H1 (cell line): ENCODE measurements around the gene TM4SF18. TPM values are rescaled to one million over a fixed set of nuclear protein-coding genes. Genes with fewer than 3 reads are reported as not detected.

Experiments used
- CTCF ChIA-PET: fragments of 300-600 bp; sonication (Branson Sonifier 250); formaldehyde crosslinking; loops from one replicate; lab custom pipeline; 2021; ENCODE audit not compliant: partially characterized antibody; lab: Charles Lee
- POLR2A ChIA-PET: fragments of 300-600 bp; sonication (Branson Sonifier 250); formaldehyde crosslinking; loops from one replicate; lab custom pipeline; 2021; ENCODE audit warnings: inconsistent platforms; ENCODE audit not compliant: partially characterized antibody; lab: Charles Lee
- DNase-seq, 2 experiments: peaks; one replicate each; pipeline versions ENCODE4 v3.0.0 to v3.0.0-alpha.2; 2010 to 2022; ENCODE audit warnings: low spot score in 2 of 2, low read depth in 1 of 2, mixed read lengths in 1 of 2
- FAIRE-seq: peaks from 2 replicates; lab custom pipeline; 2011; peaks lifted over from hg19 to GRCh38; lab: Jason Lieb, UNC
- H2AFZ ChIP-seq: 2 replicates; pipeline ENCODE4 v1.8.1; 2012; ENCODE audit warnings: low read length, inconsistent platforms
- H2AK5ac ChIP-seq: 2 replicates; pipeline ENCODE4 v1.6.1; 2013; ENCODE audit warnings: low read depth, low read length
- H2BK120ac ChIP-seq: replicated peaks from 2 replicates; pipeline ENCODE3; 2013; ENCODE audit warnings: low read depth, low read length, inconsistent platforms
- H2BK12ac ChIP-seq: 2 replicates; pipeline ENCODE4 v1.6.1; 2013; ENCODE audit warnings: low read depth, low read length
- H2BK15ac ChIP-seq: 2 replicates; pipeline ENCODE4 v1.6.1; 2013; ENCODE audit warnings: low read length
- H2BK20ac ChIP-seq: 2 replicates; pipeline ENCODE4 v1.6.1; 2013; ENCODE audit warnings: low read length
- H2BK5ac ChIP-seq: 2 replicates; pipeline ENCODE4 v1.6.1; 2013; ENCODE audit warnings: low read depth, low read length
- H3K14ac ChIP-seq: 2 replicates; pipeline ENCODE4 v1.6.1; 2013; ENCODE audit warnings: inconsistent platforms; ENCODE audit not compliant: insufficient read length
- H3K18ac ChIP-seq: 2 replicates; pipeline ENCODE4 v1.6.1; 2013; ENCODE audit warnings: low read length; ENCODE audit errors: extremely low read depth
- H3K23ac ChIP-seq: 2 replicates; pipeline ENCODE4 v1.6.1; 2013; ENCODE audit warnings: inconsistent platforms; ENCODE audit not compliant: insufficient read length
- H3K23me2 ChIP-seq: 2 replicates; pipeline ENCODE4 v1.6.1; 2013; ENCODE audit warnings: low read depth, low read length
- H3K27ac ChIP-seq: 2 replicates; pipeline ENCODE4 v1.6.1; 2011; ENCODE audit warnings: low read depth, low read length, inconsistent platforms
- H3K27me3 ChIP-seq, 4 experiments: replicated peaks in 1 of 4; 1 replicate in 1 of 4; 2 replicates in 3 of 4; pipeline versions ENCODE4 v1.6.1 to v1.8.1; 2011 to 2013; ENCODE audit warnings: low read length in 3 of 4, mild to moderate bottlenecking in 3 of 4, inconsistent platforms in 2 of 4, mixed read lengths in 2 of 4, moderate library complexity in 1 of 4; ENCODE audit not compliant: control insufficient read depth in 3 of 4, insufficient read depth in 3 of 4; ENCODE audit errors: extremely low read depth in 1 of 4
- H3K36me3 ChIP-seq, 4 experiments: 2 replicates each; pipeline versions ENCODE4 v1.6.1 to v1.8.1; 2011 to 2013; ENCODE audit warnings: mild to moderate bottlenecking in 4 of 4, low read length in 3 of 4, moderate library complexity in 2 of 4, control low read depth in 1 of 4, inconsistent platforms in 1 of 4; ENCODE audit not compliant: insufficient read depth in 4 of 4, control insufficient read depth in 2 of 4
- H3K4ac ChIP-seq: replicated peaks from 2 replicates; pipeline ENCODE3; 2013; ENCODE audit warnings: low read length, low read depth, mixed read lengths, inconsistent platforms; ENCODE audit not compliant: insufficient read length
- H3K4me1 ChIP-seq, 4 experiments: replicated peaks in 1 of 4; 1 replicate in 1 of 4; 2 replicates in 3 of 4; pipeline versions ENCODE4 v1.6.1 to v1.8.1; 2011 to 2013; ENCODE audit warnings: low read length in 3 of 4, inconsistent platforms in 2 of 4, mixed read lengths in 1 of 4; ENCODE audit not compliant: insufficient read depth in 4 of 4, control insufficient read depth in 3 of 4
- H3K4me2 ChIP-seq, 2 experiments: 2 replicates each; pipeline versions ENCODE4 v1.6.1 to v1.8.1; 2011 to 2013; ENCODE audit warnings: low read depth in 2 of 2, low read length in 2 of 2, control low read depth in 1 of 2, inconsistent platforms in 1 of 2, mild to moderate bottlenecking in 1 of 2; ENCODE audit not compliant: insufficient read depth in 1 of 2
- H3K4me3 ChIP-seq, 4 experiments: fragments of 200-600, 300-600 bp in 1 of 4; sonication (generic), shearing (Covaris generic), sonication (Bioruptor Twin) in 1 of 4; 2 replicates each; pipeline versions ENCODE4 v1.5.1 to v1.8.1; 2011 to 2016; ENCODE audit warnings: low read length in 4 of 4, low read depth in 3 of 4, control low read depth in 2 of 4, inconsistent platforms in 2 of 4, mild to moderate bottlenecking in 2 of 4, mixed read lengths in 1 of 4, moderate library complexity in 1 of 4; ENCODE audit not compliant: insufficient read depth in 2 of 4; ENCODE audit errors: extremely low read depth in 1 of 4
- H3K56ac ChIP-seq: replicated peaks from 2 replicates; pipeline ENCODE3; 2013; ENCODE audit warnings: low read depth, mild to moderate bottlenecking, mixed read lengths, low read length, inconsistent platforms; ENCODE audit not compliant: insufficient read length
- H3K79me1 ChIP-seq: 2 replicates; pipeline ENCODE4 v1.6.1; 2013; ENCODE audit warnings: low read depth, low read length, control low read depth
- H3K79me2 ChIP-seq, 2 experiments: 2 replicates each; pipeline versions ENCODE4 v1.6.1 to v1.8.1; 2012 to 2013; ENCODE audit warnings: low read length in 2 of 2, mild to moderate bottlenecking in 2 of 2, inconsistent platforms in 1 of 2; ENCODE audit not compliant: insufficient read depth in 2 of 2, control insufficient read depth in 1 of 2
- H3K9ac ChIP-seq, 4 experiments: replicated peaks in 1 of 4; 1 replicate in 1 of 4; 2 replicates in 3 of 4; pipeline versions ENCODE4 v1.6.1 to v1.8.1; 2011 to 2013; ENCODE audit warnings: low read depth in 3 of 4, low read length in 3 of 4, control low read depth in 2 of 4, mild to moderate bottlenecking in 2 of 4, moderate library complexity in 2 of 4, inconsistent platforms in 1 of 4; ENCODE audit errors: extremely low read depth in 1 of 4
- H3K9me3 ChIP-seq, 2 experiments: 2 replicates each; pipeline versions ENCODE4 v1.6.1 to v1.8.1; 2012 to 2013; ENCODE audit warnings: mild to moderate bottlenecking in 2 of 2, moderate library complexity in 2 of 2, control low read depth in 1 of 2, inconsistent platforms in 1 of 2, low read depth in 1 of 2, low read length in 1 of 2, mixed read lengths in 1 of 2; ENCODE audit not compliant: insufficient read depth in 2 of 2
- H4K20me1 ChIP-seq, 2 experiments: replicated peaks in 1 of 2; 2 replicates each; pipeline versions ENCODE3 to v1.8.1; 2011 to 2013; ENCODE audit warnings: inconsistent platforms in 2 of 2, low read length in 2 of 2, mild to moderate bottlenecking in 1 of 2; ENCODE audit not compliant: insufficient read depth in 2 of 2, control insufficient read depth in 1 of 2
- H4K5ac ChIP-seq: 2 replicates; pipeline ENCODE4 v1.6.1; 2013; ENCODE audit warnings: low read length, low read depth, mixed read lengths, inconsistent platforms; ENCODE audit not compliant: insufficient read length
- H4K8ac ChIP-seq: 2 replicates; pipeline ENCODE4 v1.8.0; 2013; ENCODE audit warnings: mild to moderate bottlenecking, moderate library complexity, low read length, inconsistent platforms; ENCODE audit not compliant: insufficient read depth; ENCODE audit errors: extremely low read depth
- H4K91ac ChIP-seq: replicated peaks from 2 replicates; pipeline ENCODE3; 2013; ENCODE audit warnings: low read length, mixed read lengths, inconsistent platforms; ENCODE audit not compliant: insufficient read length
- GABPA ChIP-seq: IDR thresholded peaks from 2 replicates; pipeline ENCODE4 v1.6.1; 2011; ENCODE audit warnings: mild to moderate bottlenecking, low read length, moderate library complexity, borderline replicate concordance; ENCODE audit not compliant: insufficient read depth
- GTF2F1 ChIP-seq: IDR thresholded peaks from 2 replicates; pipeline ENCODE4 v1.6.1; 2012; ENCODE audit warnings: low read depth, low read length, improper control_type of control experiment, borderline replicate concordance
- JUND ChIP-seq: IDR thresholded peaks from 2 replicates; pipeline ENCODE4 v1.6.1; 2011; ENCODE audit warnings: mild to moderate bottlenecking, improper control_type of control experiment, low read length
- KDM4A ChIP-seq: IDR thresholded peaks from one replicate; pipeline ENCODE4 v1.7.1; 2012; ENCODE audit warnings: low read depth, mild to moderate bottlenecking, moderate library complexity, low read length, inconsistent platforms; ENCODE audit not compliant: severe bottlenecking
- NRF1 ChIP-seq: IDR thresholded peaks from 2 replicates; pipeline ENCODE4 v1.6.1; 2011; ENCODE audit warnings: mild to moderate bottlenecking, low read depth, low read length, improper control_type of control experiment
- RAD21 ChIP-seq, 2 experiments: IDR thresholded peaks in 1 of 2; conservative IDR thresholded peaks in 1 of 2; 2 replicates each; pipeline ENCODE4 v1.6.1; 2011; ENCODE audit warnings: low read depth in 2 of 2, low read length in 2 of 2, improper control_type of control experiment in 1 of 2, inconsistent platforms in 1 of 2, mild to moderate bottlenecking in 1 of 2, moderate library complexity in 1 of 2
- SAP30 ChIP-seq: fragments of 300-600 bp; sonication (generic); IDR thresholded peaks from 2 replicates; pipeline ENCODE4 v1.7.1; 2012; ENCODE audit warnings: low read length, moderate library complexity, mild to moderate bottlenecking, inconsistent platforms; ENCODE audit not compliant: insufficient read depth, insufficient replicate concordance
- SP4 ChIP-seq: IDR thresholded peaks from 2 replicates; pipeline ENCODE4 v1.6.1; 2012; ENCODE audit warnings: low read length, inconsistent platforms
- SUZ12 ChIP-seq: fragments of 200-600 bp; sonication (generic); IDR thresholded peaks from 2 replicates; pipeline ENCODE4 v1.6.1; 2012; ENCODE audit warnings: mild to moderate bottlenecking, inconsistent platforms, low read length, moderate library complexity, mixed read lengths
- ZNF274 ChIP-seq: IDR thresholded peaks from 2 replicates; pipeline ENCODE4 v1.7.0; 2012; ENCODE audit warnings: low read length, borderline replicate concordance; ENCODE audit errors: extremely low read depth
- WGBS, 2 experiments: shearing (Covaris generic) in 1 of 2; methylation state at CpG; one replicate each; pipeline versions ENCODE4 v1.1.6 to v1.1.7; 2013 to 2015; ENCODE audit warnings: low lambda C conversion rate in 2 of 2, mixed read lengths in 2 of 2, inconsistent platforms in 1 of 2, low coverage in 1 of 2, missing lambda C conversion rate in 1 of 2; ENCODE audit not compliant: insufficient replicate concordance in 2 of 2, insufficient coverage in 1 of 2, insufficient read length in 1 of 2; ENCODE audit errors: extremely low coverage in 1 of 2, missing lambda C conversion rate in 1 of 2; 5-methylcytosine and 5-hydroxymethylcytosine counted together
- polyA plus RNA-seq, 7 experiments: library from polyadenylated mRNA; depleted of rRNA in 3 of 7; stranded (reverse) in 5 of 7; unstranded in 2 of 7; fragments of >200 nt in 5 of 7; fragments of 200-250 nt in 2 of 7; gene quantifications; 1 replicate in 5 of 7; 2 replicates in 1 of 7; 4 replicates in 1 of 7; pipeline versions ENCODE4 v1.2.1 to v1.2.3, GENCODE V29; 2011 to 2013; ENCODE audit warnings: missing spikeins in 2 of 7, mixed read lengths in 2 of 7
- total RNA-seq: library from RNA; stranded (reverse); fragmentation: NEBNext Ultra II Directional; extraction: Animal tissue kit (Norgen Biotek cat#: 25700); gene quantifications from 2 replicates; pipeline ENCODE4 v1.2.1, GENCODE V29; 2021
- TF ChIP-seq, protein P1 (sequence below): IDR thresholded peaks from 2 replicates; pipeline ENCODE4 v1.6.1; 2011; ENCODE audit warnings: low read length, improper control_type of control experiment
- TF ChIP-seq, protein P2 (sequence below): IDR thresholded peaks from 2 replicates; pipeline ENCODE4 v1.6.1; 2012; ENCODE audit warnings: inconsistent platforms

TM4SF18 gene
- total and polyA plus RNA-seq, 2 of the 8 experiments (the other 6 are each of a cell fraction or from before 2014, with no cell fraction given), result 2.9 to 13.6 TPM

DNA sequence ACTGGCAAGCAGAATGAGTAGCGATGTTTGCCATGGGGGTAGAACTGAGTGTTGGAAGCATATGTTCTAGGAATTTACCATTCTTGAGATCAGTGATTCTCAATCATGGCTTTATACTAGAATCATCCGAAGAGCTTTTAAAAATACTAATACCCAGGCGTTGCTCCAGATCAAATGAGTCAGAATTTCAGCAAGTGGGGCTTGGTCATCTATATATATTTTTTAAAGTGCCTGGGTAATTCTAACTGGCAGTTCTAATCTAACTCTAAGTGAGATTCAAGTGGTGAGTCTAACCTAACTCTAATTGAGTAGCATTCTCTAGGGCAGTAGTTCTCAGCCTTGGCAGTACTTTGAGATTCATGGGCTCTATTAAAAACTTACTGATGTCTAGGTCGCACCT, 23.2 kb upstream of the TM4SF18 start:
- 95% methylated on average over 4 of the region's 4 CpGs; no CpG with 5 or more reads in 1 of the 2 experiments for WGBS, 2 experiments
- POLR2A ChIA-PET, result no interaction called here
- no peak for FAIRE-seq
- TF ChIP-seq SUZ12 (no peak), RAD21 (IDR thresholded peaks at IDR 0.05 in 1 of 2, conservative IDR thresholded peaks at IDR 0.05 in 1 of 2; ENCODE audit: low read depth in 2 of 2, low read length in 2 of 2) (no peak), ZNF274 (no peak), GABPA (no peak), GTF2F1 (no peak), SAP30 (no peak), KDM4A (no peak), NRF1 (no peak), SP4 (no peak), JUND (no peak)
- TF ChIP-seq, protein P1, sequence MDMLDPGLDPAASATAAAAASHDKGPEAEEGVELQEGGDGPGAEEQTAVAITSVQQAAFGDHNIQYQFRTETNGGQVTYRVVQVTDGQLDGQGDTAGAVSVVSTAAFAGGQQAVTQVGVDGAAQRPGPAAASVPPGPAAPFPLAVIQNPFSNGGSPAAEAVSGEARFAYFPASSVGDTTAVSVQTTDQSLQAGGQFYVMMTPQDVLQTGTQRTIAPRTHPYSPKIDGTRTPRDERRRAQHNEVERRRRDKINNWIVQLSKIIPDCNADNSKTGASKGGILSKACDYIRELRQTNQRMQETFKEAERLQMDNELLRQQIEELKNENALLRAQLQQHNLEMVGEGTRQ, result no peak
- TF ChIP-seq, protein P2, sequence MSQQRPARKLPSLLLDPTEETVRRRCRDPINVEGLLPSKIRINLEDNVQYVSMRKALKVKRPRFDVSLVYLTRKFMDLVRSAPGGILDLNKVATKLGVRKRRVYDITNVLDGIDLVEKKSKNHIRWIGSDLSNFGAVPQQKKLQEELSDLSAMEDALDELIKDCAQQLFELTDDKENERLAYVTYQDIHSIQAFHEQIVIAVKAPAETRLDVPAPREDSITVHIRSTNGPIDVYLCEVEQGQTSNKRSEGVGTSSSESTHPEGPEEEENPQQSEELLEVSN, result no peak

More for the DNA sequence above, 23.2 kb upstream of the TM4SF18 start:
- no peak overlapping the region for H4K91ac ChIP-seq
- no peak overlapping the region for H3K4me2 ChIP-seq
- H2BK120ac ChIP-seq, result no peak overlapping the region
- H3K56ac ChIP-seq, result no peak overlapping the region
- no peak overlapping the region for H2BK20ac ChIP-seq
- no peak overlapping the region for H4K5ac ChIP-seq
- H2BK5ac ChIP-seq, result no peak overlapping the region
- no peak overlapping the region for H3K14ac ChIP-seq
- no peaks in the 10 kb centered on the region for H3K27me3 ChIP-seq
- no peaks in the 10 kb centered on the region for H3K23me2 ChIP-seq
- H4K8ac ChIP-seq, result no peak overlapping the region
- H3K4me1 ChIP-seq, result no peaks in the 10 kb centered on the region
- no peak overlapping the region for H3K9ac ChIP-seq
- no peaks in the 10 kb centered on the region for H4K20me1 ChIP-seq
- no peak overlapping the region for H2AFZ ChIP-seq
- no peaks in the 10 kb centered on the region for H3K36me3 ChIP-seq
- no peak overlapping the region for H3K4me3 ChIP-seq
- no peaks in the 10 kb centered on the region for H3K79me1 ChIP-seq
- no peak overlapping the region for H3K18ac ChIP-seq
- H2BK15ac ChIP-seq, result no peak overlapping the region
- no peak overlapping the region for H3K4ac ChIP-seq
- no peak overlapping the region for H3K27ac ChIP-seq
- no peak overlapping the region for H3K23ac ChIP-seq
- H2BK12ac ChIP-seq, result no peak overlapping the region
- no peaks in the 10 kb centered on the region for H3K79me2 ChIP-seq
- H3K9me3 ChIP-seq, result no peaks in the 10 kb centered on the region
- DNase-seq, result no peak
- H2AK5ac ChIP-seq, result no peak overlapping the region
- CTCF ChIA-PET, result interaction anchor here (0.5 to 8.8 kb wide), 11 partner anchors 8 to 401 kb away, joined by 3 to 107 read pairs (median 5); no protein-coding TSS in a partner anchor
